Measurements from ENCODE around the gene USP54. TPM values are rescaled to one million over a fixed set of nuclear protein-coding genes. Genes with fewer than 3 reads are reported as not detected.

The USP54 gene
- total and polyA plus RNA-seq, 8 donors = 12.1 to 49.9 (median 25.5) TPM

- Histone ChIP-seq H3K36me3 (peaks cover 0 to 6% (median 0%) of the 10 kb centered on the region in 3 donors), H3K27me3 (no peaks in the 10 kb centered on the region), H3K4me1 (peaks cover 0 to 5% (median 0%) of the 10 kb centered on the region in 3 donors), H3K4me3 (no peak overlapping the region), H3K9me3 (no peaks in the 10 kb centered on the region), H3K27ac (no peak overlapping the region)
- FAIRE-seq (no peak), ATAC-seq (no peak), DNase-seq (no peak)
- WGBS, 2 donors = 75 to 78% methylated on average over 1 of the region's 1 CpG
- TF ChIP-seq, protein P1, sequence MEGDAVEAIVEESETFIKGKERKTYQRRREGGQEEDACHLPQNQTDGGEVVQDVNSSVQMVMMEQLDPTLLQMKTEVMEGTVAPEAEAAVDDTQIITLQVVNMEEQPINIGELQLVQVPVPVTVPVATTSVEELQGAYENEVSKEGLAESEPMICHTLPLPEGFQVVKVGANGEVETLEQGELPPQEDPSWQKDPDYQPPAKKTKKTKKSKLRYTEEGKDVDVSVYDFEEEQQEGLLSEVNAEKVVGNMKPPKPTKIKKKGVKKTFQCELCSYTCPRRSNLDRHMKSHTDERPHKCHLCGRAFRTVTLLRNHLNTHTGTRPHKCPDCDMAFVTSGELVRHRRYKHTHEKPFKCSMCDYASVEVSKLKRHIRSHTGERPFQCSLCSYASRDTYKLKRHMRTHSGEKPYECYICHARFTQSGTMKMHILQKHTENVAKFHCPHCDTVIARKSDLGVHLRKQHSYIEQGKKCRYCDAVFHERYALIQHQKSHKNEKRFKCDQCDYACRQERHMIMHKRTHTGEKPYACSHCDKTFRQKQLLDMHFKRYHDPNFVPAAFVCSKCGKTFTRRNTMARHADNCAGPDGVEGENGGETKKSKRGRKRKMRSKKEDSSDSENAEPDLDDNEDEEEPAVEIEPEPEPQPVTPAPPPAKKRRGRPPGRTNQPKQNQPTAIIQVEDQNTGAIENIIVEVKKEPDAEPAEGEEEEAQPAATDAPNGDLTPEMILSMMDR (IDR thresholded peaks at IDR 0.05) = no peak
- intact Hi-C loops (cut with DNase I) = no loop called here
Observed at GRCh38 chr10:73485320-73485719, 105.8 kb downstream of the USP54 start.

DNA sequence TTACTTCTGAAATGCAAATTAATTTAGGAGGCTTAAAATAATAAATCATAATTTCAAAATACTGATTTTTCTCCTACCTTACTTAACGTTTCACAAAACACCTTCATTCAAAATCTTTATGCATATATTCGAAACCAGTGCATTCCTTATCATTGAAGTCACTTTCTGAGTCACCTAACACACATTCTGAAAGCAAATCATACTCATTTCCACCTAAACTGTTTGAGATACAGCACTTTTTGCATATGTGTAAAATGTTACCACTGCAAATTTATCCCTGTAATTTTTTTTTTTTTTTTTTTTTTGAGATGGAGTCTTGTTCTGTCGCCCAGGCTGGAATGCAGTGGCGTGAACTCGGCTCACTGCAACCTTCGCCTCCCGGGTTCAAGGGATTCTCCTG lies 111.0 kb downstream of the USP54 start:
- ATAC-seq (no peak), DNase-seq (no peak), FAIRE-seq (no peak)
- Histone ChIP-seq H3K4me3 (no peak overlapping the region), H3K27ac (no peak overlapping the region), H3K9me3 (no peaks in the 10 kb centered on the region), H3K27me3 (no peaks in the 10 kb centered on the region), H3K4me1 (no peaks in the 10 kb centered on the region), H3K36me3 (peaks cover 0 to 18% (median 0%) of the 10 kb centered on the region in 3 donors)
- whole genome bisulfite sequencing, 2 donors = 83 to 91% methylated on average over 7 of the region's 7 CpGs
- TF ChIP-seq, protein P1 (IDR thresholded peaks at IDR 0.05) = no peak
- intact Hi-C loops (cut with DNase I) = no loop called here

DNA sequence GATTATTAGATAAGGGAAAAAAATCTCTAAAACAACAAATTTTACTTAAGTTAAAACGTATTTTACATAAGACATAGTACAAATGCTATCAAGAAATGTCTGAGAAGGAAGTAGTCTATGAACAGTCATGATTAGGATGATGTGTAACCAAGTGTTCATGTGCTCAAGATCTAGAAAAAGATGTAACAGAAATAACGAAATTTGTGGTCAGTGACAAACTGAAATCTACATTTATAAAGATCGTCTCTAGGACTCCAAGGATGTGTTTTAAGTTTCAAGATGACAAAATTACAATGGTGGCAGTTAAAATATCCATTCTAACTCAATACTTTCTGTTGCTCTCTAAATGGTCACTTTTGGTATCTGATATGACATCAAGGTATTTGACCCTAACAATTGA lies 112.5 kb downstream of the USP54 start:
- FAIRE-seq = no peak
- intact Hi-C loops (cut with DNase I) = no loop called here
- Histone ChIP-seq H3K9me3 (no peaks in the 10 kb centered on the region), H3K4me3 (no peak overlapping the region), H3K36me3 (peaks cover 0 to 19% (median 4%) of the 10 kb centered on the region in 3 donors), H3K27ac (no peak overlapping the region), H3K4me1 (no peaks in the 10 kb centered on the region), H3K27me3 (no peaks in the 10 kb centered on the region)
- TF ChIP-seq, protein P1 (IDR thresholded peaks at IDR 0.05) = no peak
- 82 to 86% methylated on average over 3 of the region's 3 CpGs for WGBS, 2 donors
- no peak for DNase-seq
- no peak for ATAC-seq

GRCh38 chr10:73471226-73471625 lies 119.9 kb downstream of the USP54 start:
- Histone ChIP-seq H3K4me1 (no peaks in the 10 kb centered on the region), H3K9me3 (no peaks in the 10 kb centered on the region), H3K27me3 (no peaks in the 10 kb centered on the region), H3K4me3 (no peak overlapping the region), H3K36me3 (peaks cover 0 to 30% (median 15%) of the 10 kb centered on the region in 3 donors), H3K27ac (no peak overlapping the region)
- DNase-seq = no peak
- WGBS, 2 donors = 54% methylated on average over 3 of the region's 3 CpGs
- FAIRE-seq = no peak
- TF ChIP-seq, protein P1 (IDR thresholded peaks at IDR 0.05) = no peak
- intact Hi-C loops (cut with DNase I) = no loop called here
- ATAC-seq = no peak

- DNase-seq = no peak
- ATAC-seq = no peak
- no peak for FAIRE-seq
Observed at GRCh38 chr10:73469579-73469978, 121.6 kb downstream of the USP54 start.

More at GRCh38 chr10:73469579-73469978, 121.6 kb downstream of the USP54 start:
- no peaks in the 10 kb centered on the region for H3K4me1 ChIP-seq
- no peaks in the 10 kb centered on the region for H3K9me3 ChIP-seq
- peaks cover 0 to 27% (median 12%) of the 10 kb centered on the region in 3 donors for H3K36me3 ChIP-seq
- no peaks in the 10 kb centered on the region for H3K27me3 ChIP-seq
- H3K4me3 ChIP-seq = no peak overlapping the region
- H3K27ac ChIP-seq = no peak overlapping the region
- TF ChIP-seq, protein P1 (IDR thresholded peaks at IDR 0.05) = no peak
- intact Hi-C loops (cut with DNase I) = no loop called here

Measured in pancreas (tissue), 10 donors.